ENCODE results near the gene EFEMP1. TPM values are rescaled to one million over a fixed set of nuclear protein-coding genes. Genes with fewer than 3 reads are reported as not detected.
A peak's percentile ranks its signal among the peaks of the same experiment; 100 is the strongest.

EFEMP1 gene
- total and polyA plus RNA-seq, 7 donors, result 6.3 to 20.6 (median 11.2) TPM

DNA sequence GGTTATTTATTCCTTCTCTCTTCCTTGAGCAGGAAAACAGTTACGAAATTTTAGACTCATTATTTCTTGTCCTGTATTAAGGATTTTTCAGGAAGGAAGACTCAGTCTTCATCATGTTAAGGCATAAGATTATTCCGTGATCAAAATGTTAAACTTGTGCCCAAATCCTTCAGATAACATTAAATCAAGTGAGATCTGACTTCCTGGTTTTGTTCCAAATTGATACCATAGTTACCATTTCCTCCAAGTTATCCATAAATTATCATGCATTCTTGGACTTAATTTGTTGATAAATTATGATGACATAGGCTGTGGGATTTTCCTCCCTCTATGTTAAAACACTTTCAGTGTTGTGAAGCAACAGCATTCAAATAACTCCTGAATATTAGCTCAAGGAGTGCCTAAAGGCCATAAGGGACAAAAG is 31.9 kb downstream of the EFEMP1 start:
- 50 to 55% (median 50%) methylated on average over 2 of the region's 2 CpGs for WGBS, 3 donors
- TF ChIP-seq, protein P1, sequence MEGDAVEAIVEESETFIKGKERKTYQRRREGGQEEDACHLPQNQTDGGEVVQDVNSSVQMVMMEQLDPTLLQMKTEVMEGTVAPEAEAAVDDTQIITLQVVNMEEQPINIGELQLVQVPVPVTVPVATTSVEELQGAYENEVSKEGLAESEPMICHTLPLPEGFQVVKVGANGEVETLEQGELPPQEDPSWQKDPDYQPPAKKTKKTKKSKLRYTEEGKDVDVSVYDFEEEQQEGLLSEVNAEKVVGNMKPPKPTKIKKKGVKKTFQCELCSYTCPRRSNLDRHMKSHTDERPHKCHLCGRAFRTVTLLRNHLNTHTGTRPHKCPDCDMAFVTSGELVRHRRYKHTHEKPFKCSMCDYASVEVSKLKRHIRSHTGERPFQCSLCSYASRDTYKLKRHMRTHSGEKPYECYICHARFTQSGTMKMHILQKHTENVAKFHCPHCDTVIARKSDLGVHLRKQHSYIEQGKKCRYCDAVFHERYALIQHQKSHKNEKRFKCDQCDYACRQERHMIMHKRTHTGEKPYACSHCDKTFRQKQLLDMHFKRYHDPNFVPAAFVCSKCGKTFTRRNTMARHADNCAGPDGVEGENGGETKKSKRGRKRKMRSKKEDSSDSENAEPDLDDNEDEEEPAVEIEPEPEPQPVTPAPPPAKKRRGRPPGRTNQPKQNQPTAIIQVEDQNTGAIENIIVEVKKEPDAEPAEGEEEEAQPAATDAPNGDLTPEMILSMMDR (IDR thresholded peaks at IDR 0.05), result no peak
- no peak overlapping the region for H3K4me3 ChIP-seq

DNA sequence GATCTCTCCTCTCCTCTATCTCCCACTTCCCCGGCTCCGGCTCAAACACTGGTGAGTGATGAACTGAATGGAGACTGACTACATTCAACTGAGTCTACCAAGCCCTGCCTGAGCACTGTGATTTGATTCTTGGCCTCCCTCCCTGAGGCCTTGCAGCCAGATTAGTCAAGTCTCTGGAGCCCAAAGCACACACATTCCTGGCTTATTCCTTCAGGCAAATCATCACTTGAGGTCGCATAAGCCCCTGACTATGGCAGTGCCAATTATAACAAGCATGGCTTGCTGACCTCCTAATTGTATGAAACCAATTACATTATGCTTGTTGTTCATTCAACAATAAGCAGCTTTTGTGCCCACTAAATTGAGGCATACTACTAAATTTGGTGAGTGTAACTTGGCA is 34.6 kb downstream of the EFEMP1 start:
- intact Hi-C loops (cut with DNase I), result no loop called here
- no peak overlapping the region for H3K27ac ChIP-seq
- no peaks in the 10 kb centered on the region for H3K9me3 ChIP-seq
- no peaks in the 10 kb centered on the region for H3K4me1 ChIP-seq
- no peak for ATAC-seq
- TF ChIP-seq, protein P1 (IDR thresholded peaks at IDR 0.05), result no peak
- no peak overlapping the region for H3K4me3 ChIP-seq
- H3K27me3 ChIP-seq (ENCODE audit: insufficient read depth in 3 of 3, low read length in 2 of 3), result no peaks in the 10 kb centered on the region
- no peaks in the 10 kb centered on the region for H3K36me3 ChIP-seq (ENCODE audit: insufficient read depth in 1 of 2, low read depth in 1 of 2)
- DNase-seq, result peak in 1 of 2 donors; percentile 15
- 52 to 63% (median 56%) methylated on average over 3 of the region's 3 CpGs for WGBS, 3 donors

More for the DNA sequence above, 31.9 kb downstream of the EFEMP1 start:
- Histone ChIP-seq H3K9me3 (no peaks in the 10 kb centered on the region), H3K27ac (no peak overlapping the region), H3K36me3 (ENCODE audit: insufficient read depth in 1 of 2, low read depth in 1 of 2) (no peaks in the 10 kb centered on the region), H3K4me1 (no peaks in the 10 kb centered on the region), H3K27me3 (ENCODE audit: insufficient read depth in 3 of 3, low read length in 2 of 3) (no peaks in the 10 kb centered on the region)
- intact Hi-C loops (cut with DNase I), result no loop called here
- ATAC-seq (no peak), DNase-seq (no peak)

DNA sequence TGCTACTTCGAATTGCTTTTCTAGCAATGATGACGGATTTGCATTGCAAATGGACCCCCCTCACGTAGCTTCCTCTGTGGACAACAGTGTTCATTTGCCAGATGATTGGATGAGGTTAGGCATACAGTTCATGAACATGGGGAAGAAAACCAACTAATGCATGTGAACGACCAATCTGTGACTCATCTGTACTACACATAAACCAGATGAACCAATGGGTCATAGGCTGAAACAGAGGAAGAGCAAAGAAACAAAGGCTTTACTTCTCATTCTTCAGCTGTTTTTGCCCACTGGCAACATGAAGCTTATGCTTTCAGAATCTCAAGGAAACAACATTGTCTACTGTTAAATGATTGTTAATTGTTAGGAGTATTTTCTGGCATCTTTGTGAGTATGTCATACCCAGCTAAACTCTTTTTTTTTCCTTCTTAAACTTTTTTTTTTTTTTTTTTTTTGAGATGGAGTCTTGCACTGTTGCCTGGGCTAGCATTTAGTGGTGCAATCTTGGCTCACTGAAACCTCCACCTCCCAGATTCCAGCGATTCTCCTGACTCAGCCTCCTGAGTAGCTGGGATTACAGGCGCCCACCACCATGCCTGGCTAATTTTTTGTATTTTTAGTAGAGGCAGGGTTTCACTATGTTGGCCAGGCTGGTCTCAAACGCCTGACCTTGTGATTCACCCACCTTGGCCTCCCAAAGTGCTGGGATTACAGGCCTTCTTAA is 35.5 kb downstream of the EFEMP1 start:
- no peak overlapping the region for H3K27ac ChIP-seq
- peak in 1 of 2 donors; percentile 12 for DNase-seq
- no peaks in the 10 kb centered on the region for H3K27me3 ChIP-seq (ENCODE audit: insufficient read depth in 3 of 3, low read length in 2 of 3)
- H3K4me1 ChIP-seq, result no peaks in the 10 kb centered on the region
- H3K4me3 ChIP-seq, result no peak overlapping the region
- H3K9me3 ChIP-seq, result no peaks in the 10 kb centered on the region
- TF ChIP-seq, protein P1 (IDR thresholded peaks at IDR 0.05), result no peak
- no peak for ATAC-seq
- no peaks in the 10 kb centered on the region for H3K36me3 ChIP-seq (ENCODE audit: insufficient read depth in 1 of 2, low read depth in 1 of 2)
- intact Hi-C loops (cut with DNase I), result no loop called here
- 81 to 85% (median 83%) methylated on average over 7 of the region's 7 CpGs for WGBS, 3 donors

DNA sequence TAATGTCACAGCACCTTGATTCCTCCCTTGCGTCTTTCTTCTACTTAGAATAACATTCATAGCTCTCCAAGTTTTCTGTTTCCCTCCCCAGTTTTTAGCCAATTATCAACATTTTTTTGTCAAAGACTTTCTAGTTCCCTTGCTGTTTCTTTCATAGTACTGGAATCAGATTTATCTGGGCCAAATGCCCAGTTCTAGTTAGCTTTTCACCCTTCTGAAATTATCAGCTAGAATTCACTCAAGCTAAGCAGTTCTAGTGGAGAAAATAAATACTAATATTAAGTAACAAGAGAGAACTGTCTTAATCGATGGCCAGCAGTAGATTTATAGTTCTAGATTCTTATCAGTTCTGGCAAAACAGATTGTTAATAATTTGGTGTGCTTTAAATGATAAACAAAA is 36.2 kb downstream of the EFEMP1 start:
- no peak for ATAC-seq
- Histone ChIP-seq H3K36me3 (ENCODE audit: insufficient read depth in 1 of 2, low read depth in 1 of 2) (no peaks in the 10 kb centered on the region), H3K9me3 (no peaks in the 10 kb centered on the region), H3K27ac (no peak overlapping the region), H3K4me1 (no peaks in the 10 kb centered on the region), H3K4me3 (no peak overlapping the region), H3K27me3 (ENCODE audit: insufficient read depth in 3 of 3, low read length in 2 of 3) (no peaks in the 10 kb centered on the region)
- intact Hi-C loops (cut with DNase I), result no loop called here
- TF ChIP-seq, protein P1 (IDR thresholded peaks at IDR 0.05), result no peak
- no peak for DNase-seq
- 51 to 54% (median 51%) methylated on average over 2 of the region's 2 CpGs for WGBS, 3 donors

DNA sequence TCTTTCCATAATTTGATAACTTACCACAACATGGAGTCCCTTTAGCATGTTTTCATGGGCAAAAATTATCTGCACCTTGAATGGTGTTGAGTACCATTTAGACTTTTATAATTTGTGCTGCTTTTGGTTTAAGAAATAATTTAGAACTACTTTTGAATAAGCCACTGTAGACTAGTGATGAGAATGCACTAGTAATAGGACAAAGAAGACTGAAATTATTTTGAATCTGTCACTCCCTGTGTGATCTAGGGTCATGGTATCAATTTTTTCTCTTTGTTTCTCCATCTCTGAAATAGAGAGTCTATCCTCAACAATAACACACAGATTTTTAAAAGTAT is 37.7 kb downstream of the EFEMP1 start:
- Histone ChIP-seq H3K4me1 (no peaks in the 10 kb centered on the region), H3K9me3 (no peaks in the 10 kb centered on the region), H3K27ac (no peak overlapping the region), H3K27me3 (ENCODE audit: insufficient read depth in 3 of 3, low read length in 2 of 3) (no peaks in the 10 kb centered on the region), H3K36me3 (ENCODE audit: insufficient read depth in 1 of 2, low read depth in 1 of 2) (no peaks in the 10 kb centered on the region), H3K4me3 (no peak overlapping the region)
- DNase-seq (no peak), ATAC-seq (no peak)
- intact Hi-C loops (cut with DNase I), result no loop called here
- TF ChIP-seq, protein P1 (IDR thresholded peaks at IDR 0.05), result no peak

Measured in psoas muscle (tissue), 8 donors.